Stimulated activated CD4-positive, alpha-beta T cell treated with anti-CD3 and anti-CD28 coated beads, TNF-alpha, amount 100 ng/mL, for 48 hours (primary cell): ENCODE measurements around the gene ZNRD2.

ENCODE experiments used
- DNase-seq, 3 donors: peaks; one replicate each; pipeline ENCODE4 v3.0.0-alpha.2; 2020; ENCODE audit warnings: low read depth in 3 of 3

Gene ZNRD2

GRCh38 chr11:65538232-65538914 lies 31.9 kb upstream of the ZNRD2 start:
- DNase-seq: no peak

- DNase-seq: no peak
Observed at GRCh38 chr11:65538915-65539743, 31.1 kb upstream of the ZNRD2 start.

- DNase-seq: peak in 1 of 3 donors; percentile 21
Observed at GRCh38 chr11:65539744-65540289, 30.5 kb upstream of the ZNRD2 start.

GRCh38 chr11:65540290-65541092 lies 29.8 kb upstream of the ZNRD2 start:
- peak; percentile 79 to 85 (median 83) for DNase-seq

GRCh38 chr11:65541093-65541982 lies 28.9 kb upstream of the ZNRD2 start:
- no peak for DNase-seq

GRCh38 chr11:65542738-65543390 lies 27.4 kb upstream of the ZNRD2 start:
- no peak for DNase-seq

- no peak for DNase-seq
Observed at GRCh38 chr11:65545853-65546216, 24.4 kb upstream of the ZNRD2 start.

GRCh38 chr11:65546217-65546958 lies 23.9 kb upstream of the ZNRD2 start:
- DNase-seq: peak; percentile 95 to 99 (median 98)

GRCh38 chr11:65547446-65548125 lies 22.7 kb upstream of the ZNRD2 start:
- no peak for DNase-seq

GRCh38 chr11:65548395-65548794 lies 21.9 kb upstream of the ZNRD2 start:
- no peak for DNase-seq

GRCh38 chr11:65549096-65549495 lies 21.2 kb upstream of the ZNRD2 start:
- DNase-seq: no peak

GRCh38 chr11:65551572-65552387 lies 18.5 kb upstream of the ZNRD2 start:
- no peak for DNase-seq

GRCh38 chr11:65552388-65552951 lies 17.8 kb upstream of the ZNRD2 start:
- no peak for DNase-seq

GRCh38 chr11:65553301-65554001 lies 16.8 kb upstream of the ZNRD2 start:
- peak in 1 of 3 donors; percentile 53 for DNase-seq

- no peak for DNase-seq
Observed at GRCh38 chr11:65554057-65554818, 16.0 kb upstream of the ZNRD2 start.

GRCh38 chr11:65554842-65555430 lies 15.3 kb upstream of the ZNRD2 start:
- DNase-seq: no peak
